ENCODE results near the gene IDH3G. TPM values are rescaled to one million over a fixed set of nuclear protein-coding genes. Genes with fewer than 3 reads are reported as not detected.

The IDH3G gene
- total RNA-seq, 1 donor from 2014 or later, result 58.5 TPM

GRCh38 chrX:153736071-153736820 lies 57.9 kb downstream of the IDH3G start:
- Mint-ChIP-seq H3K4me3 (no peak overlapping the region), H3K4me1 (peaks cover 27% of the 10 kb centered on the region), H3K27me3 (no peaks in the 10 kb centered on the region), H3K36me3 (ENCODE audit: low read depth) (peaks cover 27% of the 10 kb centered on the region), H3K27ac (no peak overlapping the region), H3K9me3 (peaks cover 2% of the 10 kb centered on the region)
- no peak for ATAC-seq (ENCODE audit: low read depth)
- ChIA-PET CTCF (no interaction called here), POLR2A (interaction anchor here (0.6 to 1.1 kb wide), 2 partner anchors 10 to 58 kb away, joined by 3 to 10 read pairs; partner anchors contain the start of genes IDH3G and SSR4)
- intact Hi-C loops (cut with micrococcal nuclease), result no loop called here
- DNase-seq, result no peak
- TF ChIP-seq CTCF (IDR thresholded peaks at IDR 0.05), result no peak

Other genes starting within 250 kb of the IDH3G start
- 25.3 and 25.8 TPM in 2 replicates for gene CCNQ, start 195.2 kb downstream of the IDH3G start, total RNA-seq
- gene DUSP9, start 147.2 kb downstream of the IDH3G start, total RNA-seq, result 0.10 TPM in 1 of 2 replicates, not detected in the other
- not detected in 2 replicates for gene PNCK, start 120.6 kb downstream of the IDH3G start, total RNA-seq
- 0.81 and 1.2 TPM in 2 replicates for gene SLC6A8, start 106.4 kb downstream of the IDH3G start, total RNA-seq
- gene BCAP31, start 70.0 kb downstream of the IDH3G start, total RNA-seq, result 90.5 and 90.7 TPM in 2 replicates
- gene ABCD1, start 69.5 kb downstream of the IDH3G start, total RNA-seq, result 2.6 and 2.8 TPM in 2 replicates
- not detected in 2 replicates for gene PLXNB3, start 30.1 kb downstream of the IDH3G start, total RNA-seq
- not detected in 2 replicates for gene SRPK3, start 13.3 kb downstream of the IDH3G start, total RNA-seq
- gene SSR4, start 293 bp upstream of the IDH3G start, total RNA-seq, result 160 and 175 TPM in 2 replicates
- gene PDZD4, start 36.2 kb upstream of the IDH3G start, total RNA-seq, result 0.07 TPM in 1 of 2 replicates, not detected in the other
- gene L1CAM, start 91.8 kb upstream of the IDH3G start, total RNA-seq, result 7.3 and 11.0 TPM in 2 replicates
- gene AVPR2, start 110.3 kb upstream of the IDH3G start, total RNA-seq, result not detected in 2 replicates
- 151 and 158 TPM in 2 replicates for gene ARHGAP4, start 131.9 kb upstream of the IDH3G start, total RNA-seq
- 94.8 and 109 TPM in 2 replicates for gene NAA10, start 140.7 kb upstream of the IDH3G start, total RNA-seq
- 14.5 and 20.2 TPM in 2 replicates for gene RENBP, start 150.3 kb upstream of the IDH3G start, total RNA-seq
- gene HCFC1, start 177.4 kb upstream of the IDH3G start, total RNA-seq, result 72.5 and 79.4 TPM in 2 replicates
- 2.0 and 2.9 TPM in 2 replicates for gene TMEM187, start 178.4 kb upstream of the IDH3G start, total RNA-seq
- gene IRAK1, start 225.5 kb upstream of the IDH3G start, total RNA-seq, result 134 and 146 TPM in 2 replicates

All from activated B cell treated with CpG ODN at 0.5 μM for 24 hours (primary cell).